Renal cortical epithelial cell (primary cell): ENCODE results near the gene NXNL1. TPM values are rescaled to one million over a fixed set of nuclear protein-coding genes. Genes with fewer than 3 reads are reported as not detected.
A peak's percentile ranks its signal among the peaks of the same experiment; 100 is the strongest.
"Not testable (repeated sequence)": the region's sequence is repeated elsewhere in the genome, so short reads cannot be mapped to it uniquely, and the experiment has no call there.

ENCODE experiments used
- DNase-seq: peaks from one replicate; pipeline ENCODE4 v3.0.0-alpha.2; 2011; ENCODE audit warnings: low read depth
- total RNA-seq: library from RNA; depleted of rRNA; stranded (reverse); fragments of >200 nt; gene quantifications from 2 replicates; pipeline ENCODE4 v1.2.3, GENCODE V29; 2014

NXNL1 gene
- total RNA-seq: not detected in 2 replicates

DNA sequence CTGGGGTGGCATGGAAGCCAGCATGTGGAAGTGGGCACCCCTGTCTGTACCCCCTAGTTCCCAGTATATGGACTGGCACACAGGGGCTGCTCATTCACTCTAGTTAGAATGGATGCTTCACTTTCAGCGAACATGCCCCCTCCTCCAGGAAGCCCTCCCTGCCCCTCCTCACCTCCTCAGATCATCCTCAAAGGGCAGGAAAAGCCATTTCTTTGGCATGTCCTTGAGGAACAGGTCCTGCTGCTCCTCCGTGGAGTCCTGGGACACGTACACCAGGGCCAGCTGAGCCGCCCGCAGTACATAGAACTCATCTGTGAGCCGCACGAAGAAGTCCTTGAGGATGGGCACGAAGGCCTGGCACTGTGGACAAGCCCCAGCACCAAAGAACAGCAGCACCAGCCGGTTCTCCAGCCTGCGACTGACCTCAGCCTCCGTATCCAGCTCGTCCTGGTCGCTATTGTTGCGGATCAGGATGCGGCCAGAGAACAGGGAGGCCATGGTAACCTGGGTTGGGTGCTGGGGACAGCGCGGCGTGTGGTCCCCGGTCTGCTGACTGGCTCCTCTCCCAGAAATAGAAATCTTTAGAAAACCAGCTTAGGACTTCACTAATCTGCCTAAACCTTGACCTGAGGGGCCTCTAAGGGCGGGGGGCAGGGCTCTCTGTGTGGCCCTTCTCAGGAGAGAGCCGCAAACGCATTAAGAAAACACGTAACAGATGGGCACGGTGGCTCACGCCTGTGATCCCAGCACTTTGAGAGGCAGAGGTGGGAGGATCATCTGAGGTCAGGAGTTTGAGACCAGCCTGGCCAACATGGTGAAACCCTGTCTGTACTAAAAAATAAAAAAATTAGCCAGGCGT, at the start of gene NXNL1:
TSS of gene NXNL1 (minus strand) at position 555 of the 859 bp plus-strand sequence. CDS start at position 498, 57 bp downstream.
- DNase-seq: no peak

GRCh38 chr19:17508558-17508933, 47.8 kb upstream of the NXNL1 start:
- not testable (repeated sequence) for DNase-seq

GRCh38 chr19:17506745-17507144, 46.0 kb upstream of the NXNL1 start:
- no peak for DNase-seq

DNA sequence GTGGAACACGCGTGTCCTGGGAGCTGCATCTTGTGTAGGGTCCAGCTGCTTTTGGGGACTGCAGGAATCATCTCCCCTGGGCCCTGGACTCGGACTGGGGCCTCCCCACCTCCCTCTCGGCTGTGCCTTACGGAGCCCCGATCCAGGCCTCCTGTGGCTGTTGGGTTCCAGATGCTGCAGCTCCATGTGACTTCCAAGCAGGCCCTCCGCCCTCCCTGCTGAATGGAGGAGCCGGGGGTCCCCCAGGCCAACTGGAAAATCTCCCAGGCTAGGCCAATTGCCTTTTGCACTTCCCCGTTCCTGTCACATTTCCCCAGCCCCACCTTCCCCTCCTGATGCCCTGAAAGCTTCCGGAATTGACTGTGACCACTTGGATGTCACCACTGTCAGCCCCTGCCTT, 44.5 kb upstream of the NXNL1 start:
- DNase-seq: no peak

DNA sequence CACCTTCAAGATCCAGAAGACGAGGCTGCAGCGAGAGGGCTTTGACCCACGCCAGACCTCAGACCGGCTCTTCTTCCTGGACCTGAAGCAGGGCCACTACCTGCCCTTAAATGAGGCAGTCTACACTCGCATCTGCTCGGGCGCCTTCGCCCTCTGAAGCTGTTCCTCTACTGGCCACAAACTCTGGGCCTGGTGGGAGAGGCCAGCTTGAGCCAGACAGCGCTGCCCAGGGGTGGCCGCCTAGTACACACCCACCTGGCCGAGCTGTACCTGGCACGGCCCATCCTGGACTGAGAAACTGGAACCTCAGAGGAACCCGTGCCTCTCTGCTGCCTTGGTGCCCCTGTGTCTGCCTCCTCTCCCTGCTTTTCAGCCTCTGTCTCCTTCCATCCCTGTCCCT, 43.7 kb upstream of the NXNL1 start:
- no peak for DNase-seq

DNA sequence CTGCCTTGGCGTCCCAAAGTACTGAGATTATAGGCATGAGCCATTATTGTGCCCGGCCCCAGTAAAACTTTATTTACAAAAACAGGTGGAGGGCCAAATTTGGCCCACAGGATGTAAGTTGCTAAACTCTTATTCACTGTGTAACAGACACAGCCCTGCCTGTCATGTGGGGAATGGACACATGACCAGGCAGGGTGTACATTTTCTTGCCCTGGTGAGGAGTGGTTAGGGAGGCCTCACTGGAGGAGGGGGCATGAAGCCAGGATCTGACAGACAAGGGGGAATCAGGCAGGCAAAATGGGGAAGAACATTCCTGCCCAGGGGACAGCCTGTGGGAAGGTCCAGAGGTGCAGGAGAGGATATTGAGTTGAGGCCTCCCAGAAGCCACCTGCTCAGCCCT, 43.3 kb upstream of the NXNL1 start:
- no peak for DNase-seq

DNA sequence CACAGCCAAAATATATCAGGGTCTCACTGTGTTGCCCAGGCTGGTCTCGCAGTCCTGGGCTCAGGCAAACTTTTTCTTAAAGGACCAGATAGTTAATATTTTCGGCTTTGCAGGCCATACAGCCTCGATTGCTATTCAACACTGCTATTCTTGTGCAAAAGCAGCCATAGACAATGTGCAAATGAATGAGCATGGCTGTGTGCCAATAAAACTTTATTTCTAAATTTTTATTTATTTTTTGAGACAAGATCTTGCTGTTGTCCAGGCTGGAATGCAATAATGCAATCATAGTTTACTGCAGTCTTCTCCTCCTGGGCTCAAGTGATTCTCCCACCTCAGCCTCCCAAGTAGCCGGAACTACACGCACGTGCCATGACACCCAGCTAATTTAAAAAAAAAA, 42.5 kb upstream of the NXNL1 start:
- no peak for DNase-seq

DNA sequence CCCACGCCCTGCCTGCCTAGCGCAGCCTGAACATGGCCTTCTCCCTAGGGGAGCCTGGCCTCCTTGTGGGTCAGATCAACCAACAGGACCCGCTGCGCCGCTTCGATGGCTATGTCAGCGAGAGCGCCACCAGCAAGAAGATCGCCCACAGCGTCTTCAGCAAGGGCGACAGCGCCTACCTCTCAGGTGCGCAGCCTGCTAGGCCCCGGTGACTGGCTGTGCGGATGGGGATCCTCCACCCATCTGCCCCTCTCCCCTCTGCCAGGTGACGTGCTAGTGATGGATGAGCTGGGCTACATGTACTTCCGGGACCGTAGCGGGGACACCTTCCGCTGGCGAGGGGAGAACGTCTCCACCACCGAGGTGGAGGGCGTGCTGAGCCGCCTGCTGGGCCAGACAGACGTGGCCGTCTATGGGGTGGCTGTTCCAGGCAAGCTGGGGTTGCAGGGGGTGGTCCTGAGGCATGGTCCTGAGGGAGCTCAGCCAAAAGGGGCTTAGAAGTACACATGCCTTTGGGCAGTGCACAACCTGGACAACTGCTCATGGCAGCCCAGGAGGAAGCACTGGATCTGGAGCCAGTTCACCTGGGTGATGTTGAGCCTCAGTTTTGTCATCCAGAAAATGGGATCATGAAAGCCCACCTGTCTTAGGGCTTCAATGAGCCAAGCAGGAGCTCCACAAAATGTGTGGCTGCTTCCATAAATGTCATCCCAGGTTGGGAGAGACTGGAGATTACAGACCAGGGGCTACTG, 39.9 kb upstream of the NXNL1 start:
- DNase-seq: no peak

DNA sequence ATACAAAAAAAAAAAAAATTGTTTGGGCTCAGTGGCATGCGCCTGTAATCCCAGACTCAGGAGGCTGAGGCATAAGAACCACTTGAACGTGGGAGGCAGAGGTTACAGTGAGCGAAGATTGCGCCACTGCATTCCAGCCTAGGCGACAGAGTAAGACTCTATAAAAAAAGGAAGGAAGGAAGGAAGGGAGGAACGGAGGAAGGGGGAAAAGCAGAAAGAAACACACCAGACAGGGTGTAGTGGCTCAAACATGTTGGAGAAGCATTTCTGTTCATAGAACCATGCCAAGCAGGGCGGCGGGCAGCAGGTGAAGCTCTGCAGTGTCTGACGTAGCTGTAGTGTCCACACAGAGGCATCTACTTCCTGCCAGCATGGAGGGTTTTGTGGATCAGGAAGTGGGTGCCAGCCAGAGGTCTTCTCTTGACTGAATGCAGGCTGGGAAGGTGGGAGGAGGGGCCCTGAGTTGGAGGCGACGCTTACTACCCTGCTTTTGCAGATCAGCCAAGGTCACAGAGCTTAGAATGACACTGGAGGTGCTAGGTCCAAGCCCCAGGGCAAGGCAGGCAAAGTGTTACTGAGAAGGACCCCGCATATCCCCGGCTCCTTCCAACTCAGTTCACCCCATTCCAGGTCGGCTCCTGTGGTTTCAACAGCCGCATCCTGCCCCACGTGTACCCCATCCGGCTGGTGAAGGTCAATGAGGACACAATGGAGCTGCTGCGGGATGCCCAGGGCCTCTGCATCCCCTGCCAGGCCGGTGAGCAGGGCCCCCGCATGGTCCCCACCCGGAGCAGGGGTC, 39.1 kb upstream of the NXNL1 start:
- no peak for DNase-seq

DNA sequence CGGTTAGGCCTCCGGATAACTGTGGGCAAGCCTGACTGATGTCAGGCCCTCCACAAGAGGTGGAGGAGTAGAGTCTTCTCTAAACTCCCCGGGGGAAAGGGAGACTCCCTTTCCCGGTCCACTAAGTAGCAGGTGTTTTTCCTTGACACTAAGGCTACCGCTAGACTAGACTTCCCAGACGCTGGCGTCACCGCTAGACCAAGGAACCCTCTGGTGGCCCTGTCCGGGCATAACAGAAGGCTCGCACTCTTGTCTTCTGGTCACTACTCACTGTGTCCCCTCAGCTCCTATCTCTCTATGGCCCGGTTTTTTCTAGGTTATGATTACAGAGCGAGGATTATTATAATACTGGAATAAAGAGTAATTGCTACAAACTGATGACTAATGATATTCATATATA, 38.3 kb upstream of the NXNL1 start:
- DNase-seq: peak; percentile 24

GRCh38 chr19:17497149-17497798, 36.5 kb upstream of the NXNL1 start:
- no peak for DNase-seq

GRCh38 chr19:17496337-17496997, 35.7 kb upstream of the NXNL1 start:
- DNase-seq: peak; percentile 42

GRCh38 chr19:17495639-17496296, 35.0 kb upstream of the NXNL1 start:
- DNase-seq: no peak

DNA sequence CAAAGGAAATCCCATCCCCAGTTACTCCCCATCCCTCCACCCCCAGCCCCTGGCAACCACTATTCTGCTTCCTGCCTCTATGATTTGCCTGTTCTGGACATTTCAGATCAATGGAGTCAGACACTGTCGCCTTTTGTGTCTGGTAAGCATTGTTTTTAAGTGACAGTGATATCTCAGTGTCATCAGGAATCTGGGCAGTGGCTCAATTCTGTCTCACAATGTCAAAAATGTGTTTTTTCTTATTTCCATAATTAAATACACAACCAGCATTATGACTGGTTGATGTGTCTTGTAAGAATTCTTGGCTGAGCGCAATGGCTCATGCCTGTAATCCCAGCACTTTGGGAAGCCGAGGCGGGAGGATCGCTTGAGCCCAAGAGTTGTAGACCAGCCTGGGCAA, 30.6 kb upstream of the NXNL1 start:
- DNase-seq: no peak

GRCh38 chr19:17490411-17490810, 29.7 kb upstream of the NXNL1 start:
- DNase-seq: no peak

GRCh38 chr19:17489392-17490030, 28.8 kb upstream of the NXNL1 start:
- DNase-seq: no peak

DNA sequence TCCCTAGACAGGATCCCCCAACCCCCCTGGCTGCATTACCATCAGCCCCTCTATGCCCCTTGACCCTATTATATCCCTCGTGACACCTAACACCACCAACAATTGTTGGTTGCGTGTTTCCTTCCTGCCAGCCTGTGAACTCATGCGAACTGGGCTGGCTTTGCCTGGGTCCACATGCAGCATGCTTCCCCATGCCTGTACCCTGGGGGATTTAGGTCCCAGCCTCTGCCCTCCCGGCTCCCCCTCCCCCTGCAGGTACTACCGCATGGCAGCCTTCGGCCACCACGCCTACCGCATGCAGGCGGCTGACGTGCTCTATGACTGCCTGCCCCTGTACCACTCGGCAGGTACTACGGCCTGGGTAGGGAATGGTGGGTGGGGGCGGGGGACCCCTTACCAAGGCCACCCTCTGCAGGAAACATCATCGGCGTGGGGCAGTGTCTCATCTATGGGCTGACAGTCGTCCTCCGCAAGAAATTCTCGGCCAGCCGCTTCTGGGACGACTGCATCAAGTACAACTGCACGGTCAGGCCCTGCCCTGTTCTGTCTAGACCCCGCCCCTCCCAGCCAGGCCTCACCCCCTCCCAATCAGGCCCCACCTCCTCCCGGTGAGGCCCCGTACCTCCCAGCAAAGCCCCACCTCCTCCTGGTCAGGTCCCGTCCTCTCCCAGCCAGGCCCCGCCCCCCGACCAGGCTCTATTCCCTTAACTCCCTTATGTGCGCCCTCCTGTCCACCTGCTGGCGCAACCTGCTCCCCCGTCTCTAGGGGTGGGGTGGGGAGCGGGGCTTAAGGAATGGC, 28.1 kb upstream of the NXNL1 start:
- DNase-seq: peak; percentile 51

DNA sequence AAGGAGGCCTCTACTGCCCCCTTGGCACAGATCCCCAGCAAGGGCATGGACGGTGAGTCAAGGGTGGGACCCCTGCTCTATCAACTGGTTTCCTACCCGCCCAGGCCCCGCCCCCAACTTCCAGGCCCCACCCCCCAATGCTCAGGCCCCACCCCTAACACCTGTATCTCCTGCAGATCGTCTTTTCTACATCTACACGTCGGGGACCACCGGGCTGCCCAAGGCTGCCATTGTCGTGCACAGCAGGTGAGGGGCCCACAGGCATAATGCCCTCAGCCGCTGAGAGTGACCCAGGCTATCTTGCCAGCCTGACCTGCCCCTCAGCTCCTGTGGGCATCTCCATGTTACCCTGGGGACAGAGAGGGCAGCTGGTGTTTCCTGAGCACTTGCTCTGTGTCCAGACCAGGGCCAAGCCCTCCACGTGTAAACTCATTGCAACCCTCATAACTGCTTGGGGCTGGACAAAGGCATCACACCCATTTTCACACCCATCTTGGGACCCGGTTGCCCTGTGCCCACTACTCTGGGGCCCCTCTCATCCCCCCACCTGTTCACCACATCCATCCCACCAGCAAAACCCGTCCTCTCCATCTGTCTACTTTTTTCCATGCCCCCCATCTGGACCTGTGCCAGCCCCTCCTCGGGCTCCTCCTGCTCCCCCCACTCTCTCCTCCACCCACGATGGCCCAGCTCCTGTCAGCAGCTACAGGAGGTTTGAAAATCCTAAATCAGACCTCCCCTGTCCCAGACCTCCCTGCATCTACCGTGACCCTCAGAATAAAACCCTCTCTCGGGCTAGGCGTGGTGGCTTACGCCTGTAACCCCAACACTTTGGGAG, 26.8 kb upstream of the NXNL1 start:
- DNase-seq: no peak
